HepG2 (cell line): ENCODE data around the gene DNAJC30. TPM values are rescaled to one million over a fixed set of nuclear protein-coding genes. Genes with fewer than 3 reads are reported as not detected.
"Not testable (repeated sequence)": the region's sequence is repeated elsewhere in the genome, so short reads cannot be mapped to it uniquely, and the experiment has no call there.

Experiments used
- ATAC-seq: fragments of 200-7000 bp; cut with Tn5 transposase; 3 replicates; pipeline ENCODE4 v1.9.1; 2020; ENCODE audit warnings: mild to moderate bottlenecking, moderate library complexity
- BruUV-seq: library from RNA; stranded (reverse); fragments of 400-500 nt; replicated peaks from 2 replicates; lab custom pipeline; 2021; lab: Mats Ljungman, UMichigan
- CTCF ChIA-PET: fragments of 300-600 bp; formaldehyde crosslinking; extraction: SDS; loops from one replicate; lab custom pipeline; 2021; ENCODE audit warnings: low total read pairs, inconsistent platforms, low intra/inter-chr PET ratio; lab: Yijun Ruan, JAX
- POLR2A ChIA-PET: fragments of 350-600 bp; sonication (Branson Sonifier 250); formaldehyde crosslinking; loops from one replicate; lab custom pipeline; 2020; ENCODE audit warnings: antibody characterized with exemption, inconsistent platforms; lab: Yijun Ruan, JAX
- DNase-seq: peaks from one replicate; pipeline ENCODE4 v3.0.0-alpha.2; 2015; ENCODE audit warnings: low spot score
- FAIRE-seq: peaks from 3 replicates; lab custom pipeline; 2011; peaks lifted over from hg19 to GRCh38; lab: Jason Lieb, UNC
- H2AFZ ChIP-seq: one replicate; pipeline ENCODE4 v1.6.1; 2011; ENCODE audit warnings: low read length, inconsistent platforms
- H3K27ac ChIP-seq: fragments of 300-600 bp; 3 replicates; pipeline ENCODE4 v1.8.0; 2011; ENCODE audit warnings: mixed run types, mild to moderate bottlenecking, mixed read lengths, low read length, inconsistent platforms; ENCODE audit not compliant: insufficient read depth; ENCODE audit errors: extremely low read length
- H3K27me3 ChIP-seq, 2 experiments: fragments of 200-600 bp in 1 of 2; 2 replicates in 1 of 2; 3 replicates in 1 of 2; pipeline versions ENCODE4 v1.6.0 to v1.8.0; 2011; ENCODE audit warnings: low read length in 2 of 2, mild to moderate bottlenecking in 2 of 2, moderate library complexity in 2 of 2, inconsistent platforms in 1 of 2; ENCODE audit not compliant: insufficient read depth in 2 of 2, control insufficient read depth in 1 of 2
- H3K36me3 ChIP-seq, 2 experiments: fragments of 200-600 bp in 1 of 2; replicated peaks in 1 of 2; 2 replicates in 1 of 2; 3 replicates in 1 of 2; pipeline versions ENCODE4 v1.5.1 to v1.8.0; 2011; ENCODE audit warnings: low read length in 2 of 2, inconsistent platforms in 1 of 2; ENCODE audit not compliant: insufficient read depth in 2 of 2, control insufficient read depth in 1 of 2
- H3K4me1 ChIP-seq: 2 replicates; pipeline ENCODE4 v1.5.1; 2012; ENCODE audit warnings: low read length, inconsistent platforms; ENCODE audit not compliant: insufficient read depth
- H3K4me2 ChIP-seq: 2 replicates; pipeline ENCODE4 v1.6.0; 2011; ENCODE audit warnings: low read depth, low read length, inconsistent platforms
- H3K4me3 ChIP-seq, 3 experiments: fragments of 200-600 bp in 1 of 3; sonication (generic), shearing (Covaris generic) in 1 of 3; replicated peaks in 1 of 3; 2 replicates each; pipeline ENCODE4 v1.5.1; 2011 to 2016; ENCODE audit warnings: low read length in 3 of 3, inconsistent platforms in 2 of 3, low read depth in 2 of 3, mild to moderate bottlenecking in 2 of 3, control low read depth in 1 of 3, mixed read lengths in 1 of 3; ENCODE audit not compliant: insufficient read depth in 1 of 3
- H3K79me2 ChIP-seq: one replicate; pipeline ENCODE4 v1.6.1; 2011; ENCODE audit warnings: low read length, inconsistent platforms; ENCODE audit not compliant: insufficient read depth
- H3K9ac ChIP-seq: 2 replicates; pipeline ENCODE4 v1.6.0; 2011; ENCODE audit warnings: mild to moderate bottlenecking, low read depth, low read length, inconsistent platforms; ENCODE audit not compliant: insufficient read depth
- H3K9me3 ChIP-seq: 2 replicates; pipeline ENCODE4 v1.5.1; 2012; ENCODE audit warnings: mild to moderate bottlenecking, low read length
- H4K20me1 ChIP-seq: 2 replicates; pipeline ENCODE4 v1.6.0; 2011; ENCODE audit warnings: inconsistent platforms, mild to moderate bottlenecking, low read length, moderate library complexity; ENCODE audit not compliant: insufficient read depth
- HNRNPL ChIP-seq: fragments of 200-400 bp; formaldehyde crosslinking; IDR thresholded peaks from 2 replicates; pipeline ENCODE4 v1.6.1; 2017; ENCODE audit warnings: mild to moderate bottlenecking, low read depth, low read length
- KAT7 ChIP-seq: IDR thresholded peaks from 2 replicates; pipeline ENCODE4 v1.6.1; 2018; ENCODE audit warnings: borderline replicate concordance, missing compliant biosample characterization
- WGBS: methylation state at CpG from one replicate; pipeline ENCODE4 v1.1.6; 2017; ENCODE audit warnings: low lambda C conversion rate; 5-methylcytosine and 5-hydroxymethylcytosine counted together
- in situ Hi-C: cut with HindIII; loops from 2 replicates; pipeline ENCODE4 v1.10.0; 2017; ENCODE audit warnings: low pct_unique_long_range_greater_than_20kb; ENCODE audit not compliant: extremely low pct_ligation_motif_present
- intact Hi-C: fragments of 100-400 bp; cut with micrococcal nuclease; formaldehyde crosslinking; loops from one replicate; pipeline ENCODE4 v1.10.0; 2022; ENCODE audit not compliant: unreplicated experiment
- polyA plus RNA-seq, 8 experiments: library from polyadenylated mRNA; depleted of rRNA in 3 of 8; stranded (reverse) in 7 of 8; unstranded in 1 of 8; fragments of >200 nt; fragmentation: Illumina TruSeq in 4 of 8; extraction: Trizol in 4 of 8; gene quantifications; 2 replicates each; pipeline versions ENCODE4 v1.2.1 to v1.2.3, GENCODE V29; 2011 to 2016; ENCODE audit warnings: low read depth in 4 of 8, missing spikeins in 1 of 8, mixed read lengths in 1 of 8; ENCODE audit not compliant: insufficient read depth in 1 of 8
- total RNA-seq, 5 experiments: library from RNA; depleted of rRNA; stranded (reverse); fragments of >200 nt; fragmentation: Illumina TruSeq; extraction: Trizol; gene quantifications; 2 replicates each; pipeline ENCODE4 v1.2.3, GENCODE V29; 2016; ENCODE audit warnings: low read depth in 1 of 5

The DNAJC30 gene
- total and polyA plus RNA-seq, 2 of the 13 experiments (the other 11 are each of a cell fraction or from before 2014, with no cell fraction given) = 3.3 to 3.8 TPM

- H3K4me2 ChIP-seq = no peak overlapping the region
Observed at GRCh38 chr7:73721377-73721817, 38.1 kb upstream of the DNAJC30 start.

GRCh38 chr7:73720443-73720842 lies 37.2 kb upstream of the DNAJC30 start:
- in situ Hi-C loops, H4K20me1 ChIP-seq, H3K27me3 ChIP-seq, H3K36me3 ChIP-seq, CTCF ChIA-PET, ATAC-seq, H2AFZ ChIP-seq, H3K27ac ChIP-seq, intact Hi-C loops, H3K79me2 ChIP-seq, BruUV-seq, DNase-seq, H3K9me3 ChIP-seq, H3K9ac ChIP-seq, H3K4me3 ChIP-seq, H3K4me2 ChIP-seq, FAIRE-seq: not testable (repeated sequence)
- 71% methylated on average over 9 of the region's 9 CpGs for WGBS
- H3K4me1 ChIP-seq = peaks cover 44% of the 10 kb centered on the region
- POLR2A ChIA-PET = interaction anchor here (0.7 to 1.6 kb wide), 6 partner anchors 12 to 119 kb away, joined by 3 to 8 read pairs (median 4); partner anchors contain the start of gene MLXIPL

More at GRCh38 chr7:73721377-73721817, 38.1 kb upstream of the DNAJC30 start:
- Histone ChIP-seq H4K20me1 (peaks cover 4% of the 10 kb centered on the region), H3K27me3 (peaks cover 0 to 1% of the 10 kb centered on the region in 2 experiments; a peak in 2 of 5 replicates), H2AFZ (no peak overlapping the region), H3K36me3 (no peaks in the 10 kb centered on the region), H3K4me1 (peaks cover 42% of the 10 kb centered on the region), H3K9ac (no peak overlapping the region), H3K79me2 (no peaks in the 10 kb centered on the region), H3K9me3 (no peaks in the 10 kb centered on the region), H3K4me3 (no peak overlapping the region), H3K27ac (no peak overlapping the region)
- DNase-seq = no peak
- intact Hi-C loops = no loop called here
- ChIA-PET CTCF (no interaction called here), POLR2A (no interaction called here)
- 64% methylated on average over 3 of the region's 3 CpGs for WGBS
- in situ Hi-C loops = no loop called here
- no peak for FAIRE-seq
- no peak for ATAC-seq
- TF ChIP-seq HNRNPL (peak; percentile 59; the same call in 1 of the 2 replicates), KAT7 (CRISPR knock-in tag) (no peak)
- no TSS peak for BruUV-seq
